Caki2 (cell line): ENCODE results near the gene GPRC5D. TPM values are rescaled to one million over a fixed set of nuclear protein-coding genes. Genes with fewer than 3 reads are reported as not detected.

Experiments used
- DNase-seq: peaks from one replicate; pipeline ENCODE4 v3.0.0-alpha.2; 2015; ENCODE audit warnings: low read depth
- in situ Hi-C: cut with HindIII; loops from 2 replicates; pipeline ENCODE4 v1.10.0; 2016; ENCODE audit warnings: low sequenced_read_pairs, low pct_unique_long_range_greater_than_20kb, mixed read lengths
- total RNA-seq: library from RNA; depleted of rRNA; stranded (reverse); fragments of >200 nt; shearing (Covaris generic); gene quantifications from 2 replicates; pipeline ENCODE4 v1.2.3, GENCODE V29; 2014; ENCODE audit warnings: low replicate concordance

The GPRC5D gene
- total RNA-seq, 1 experiment from 2014 or later, result not detected

- peak; percentile 56 for DNase-seq
- in situ Hi-C loops, result no loop called here
These were observed 31.6 kb upstream of the GPRC5D start for GRCh38 chr12:12983420-12984035.

GRCh38 chr12:12982331-12982730 is 30.4 kb upstream of the GPRC5D start:
- no peak for DNase-seq
- in situ Hi-C loops, result no loop called here

GRCh38 chr12:12979731-12980259 is 27.8 kb upstream of the GPRC5D start:
- DNase-seq, result peak; percentile 98
- in situ Hi-C loops, result no loop called here

- no peak for DNase-seq
- in situ Hi-C loops, result no loop called here
These were observed 27.2 kb upstream of the GPRC5D start for GRCh38 chr12:12979126-12979525.

- DNase-seq, result no peak
- in situ Hi-C loops, result no loop called here
These were observed 25.3 kb upstream of the GPRC5D start for GRCh38 chr12:12977231-12977630.

GRCh38 chr12:12976366-12976765 is 24.4 kb upstream of the GPRC5D start:
- peak; percentile 74 for DNase-seq
- in situ Hi-C loops, result no loop called here

GRCh38 chr12:12975322-12976077 is 23.5 kb upstream of the GPRC5D start:
- peak; percentile 74 for DNase-seq
- in situ Hi-C loops, result no loop called here

- in situ Hi-C loops, result no loop called here
These were observed 22.2 kb upstream of the GPRC5D start for GRCh38 chr12:12974211-12974610.

GRCh38 chr12:12973019-12973418 is 21.0 kb upstream of the GPRC5D start:
- no peak for DNase-seq
- in situ Hi-C loops, result no loop called here

More at GRCh38 chr12:12974211-12974610, 22.2 kb upstream of the GPRC5D start:
- DNase-seq, result no peak

- in situ Hi-C loops, result no loop called here
- no peak for DNase-seq
These were observed 13.9 kb upstream of the GPRC5D start for GRCh38 chr12:12965836-12966235.

GRCh38 chr12:12964255-12964654 is 12.3 kb upstream of the GPRC5D start:
- no peak for DNase-seq
- in situ Hi-C loops, result no loop called here

- no peak for DNase-seq
- in situ Hi-C loops, result no loop called here
These were observed 8.8 kb upstream of the GPRC5D start for GRCh38 chr12:12960639-12961209.

- DNase-seq, result no peak
- in situ Hi-C loops, result no loop called here
These were observed 6.9 kb upstream of the GPRC5D start for GRCh38 chr12:12958886-12959285.

- in situ Hi-C loops, result no loop called here
- DNase-seq, result peak; percentile 43
These were observed 3.1 kb upstream of the GPRC5D start for GRCh38 chr12:12954878-12955625.

GRCh38 chr12:12954356-12954755 is 2.4 kb upstream of the GPRC5D start:
- DNase-seq, result no peak
- in situ Hi-C loops, result no loop called here

- DNase-seq, result no peak
- in situ Hi-C loops, result no loop called here
These were observed 466 bp downstream of the GPRC5D start for GRCh38 chr12:12951504-12951903.

- in situ Hi-C loops, result no loop called here
- no peak for DNase-seq
These were observed 4.1 kb downstream of the GPRC5D start for GRCh38 chr12:12947902-12948301.

- no peak for DNase-seq
These were observed 5.1 kb downstream of the GPRC5D start for GRCh38 chr12:12946686-12947355.

More at GRCh38 chr12:12946686-12947355, 5.1 kb downstream of the GPRC5D start:
- in situ Hi-C loops, result no loop called here
